K562 (cell line): ENCODE measurements around the gene HSPB1. TPM values are rescaled to one million over a fixed set of nuclear protein-coding genes. Genes with fewer than 3 reads are reported as not detected.

Source experiments
- ARID2 ChIP-seq: fragments of 450-650 bp; IDR thresholded peaks from 2 replicates; pipeline ENCODE4 v1.6.1; 2017; ENCODE audit warnings: antibody characterized with exemption, mild to moderate bottlenecking
- CBFB ChIP-seq: sonication (generic); formaldehyde crosslinking; IDR thresholded peaks from 2 replicates; pipeline ENCODE4 v1.4.0; 2020; ENCODE audit warnings: mild to moderate bottlenecking, missing genetic modification reagents
- ELF4 ChIP-seq: fragments of 450-650 bp; formaldehyde crosslinking; IDR thresholded peaks from 2 replicates; pipeline ENCODE4 v1.4.0; 2022; ENCODE audit warnings: missing genetic modification characterization
- HMG20A ChIP-seq: fragments of 450-650 bp; formaldehyde crosslinking; conservative IDR thresholded peaks from 2 replicates; pipeline ENCODE4 v1.4.0; 2020; ENCODE audit warnings: mild to moderate bottlenecking, mixed read lengths
- JUN ChIP-seq, 2 experiments: sonication (generic) in 1 of 2; formaldehyde crosslinking in 1 of 2; IDR thresholded peaks; 2 replicates each; pipeline versions ENCODE4 v1.6.1 to v1.8.0; 2012 to 2022; ENCODE audit warnings: borderline replicate concordance in 2 of 2, mild to moderate bottlenecking in 2 of 2, improper control_type of control experiment in 1 of 2, low read depth in 1 of 2, low read length in 1 of 2, missing genetic modification reagents in 1 of 2
- KDM1A ChIP-seq, 2 experiments: fragments of 450-650 bp; IDR thresholded peaks; 2 replicates each; pipeline ENCODE4 v1.6.1; 2016; ENCODE audit warnings: mild to moderate bottlenecking in 2 of 2
- KLF1 ChIP-seq: fragments of 450-650 bp; IDR thresholded peaks from 2 replicates; pipeline ENCODE4 v1.6.1; 2016; ENCODE audit warnings: missing genetic modification characterization, missing compliant biosample characterization
- MIER1 ChIP-seq: fragments of 450-650 bp; IDR thresholded peaks from 2 replicates; pipeline ENCODE4 v1.6.1; 2016; ENCODE audit warnings: antibody characterized with exemption, mild to moderate bottlenecking, low read depth
- RBM39 ChIP-seq: fragments of 200-400 bp; formaldehyde crosslinking; optimal IDR thresholded peaks from 2 replicates; pipeline ENCODE3; 2018; ENCODE audit warnings: low read depth, low read length
- SAFB ChIP-seq: fragments of 200-400 bp; formaldehyde crosslinking; IDR thresholded peaks from 2 replicates; pipeline ENCODE4 v1.6.1; 2017; ENCODE audit warnings: low read depth, low read length, borderline replicate concordance
- TRIM28 ChIP-seq: fragments of 450-650 bp; IDR thresholded peaks from 2 replicates; pipeline ENCODE4 v1.6.1; 2017
- ZNF263 ChIP-seq: sonication (generic); formaldehyde crosslinking; IDR thresholded peaks from 2 replicates; pipeline ENCODE4 v1.8.0; 2022; ENCODE audit warnings: mild to moderate bottlenecking, missing genetic modification reagents, borderline replicate concordance
- ZNF766 ChIP-seq: fragments of 200-800 bp; sonication (Bioruptor generic); conservative IDR thresholded peaks from 2 replicates; pipeline ENCODE4 v1.6.1; 2016; ENCODE audit warnings: missing genetic modification characterization, missing compliant biosample characterization
- ZNF79 ChIP-seq: fragments of 250-450 bp; sonication (Bioruptor Pico); IDR thresholded peaks from 2 replicates; pipeline ENCODE4 v1.4.0; 2020; ENCODE audit warnings: low read depth, mild to moderate bottlenecking, moderate library complexity
- polyA plus RNA-seq, 8 experiments: library from polyadenylated mRNA; depleted of rRNA in 4 of 8; stranded (reverse) in 5 of 8; unstranded in 3 of 8; fragments of >200 nt; fragmentation: Nextera tagmentation in 2 of 8; fragmentation: Illumina TruSeq in 1 of 8; extraction: Ambion mirVana in 2 of 8; extraction: Trizol in 1 of 8; gene quantifications; 2 replicates each; pipeline versions ENCODE4 v1.2.1 to v1.2.3, GENCODE V29; 2011 to 2014; ENCODE audit warnings: inconsistent platforms in 1 of 8, missing spikeins in 1 of 8
- total RNA-seq, 7 experiments: library from RNA; depleted of rRNA in 6 of 7; stranded (reverse); fragments of >200 nt in 6 of 7; fragmentation: Illumina TruSeq in 2 of 7; extraction: Trizol in 2 of 7; gene quantifications; 2 replicates each; pipeline versions ENCODE4 v1.2.1 to v1.2.3, GENCODE V29; 2011 to 2021; ENCODE audit warnings: low replicate concordance in 1 of 7
- TF ChIP-seq, protein P1 (sequence below): fragments of 450-650 bp; IDR thresholded peaks from 2 replicates; pipeline ENCODE4 v1.6.1; 2017; ENCODE audit warnings: mild to moderate bottlenecking, moderate library complexity
- TF ChIP-seq, protein P2 (sequence below): fragments of 450-650 bp; formaldehyde crosslinking; IDR thresholded peaks from 2 replicates; pipeline ENCODE4 v1.4.0; 2020; ENCODE audit warnings: mild to moderate bottlenecking, moderate library complexity
- TF ChIP-seq, protein P3 (sequence below): sonication (generic); formaldehyde crosslinking; IDR thresholded peaks from 2 replicates; pipeline ENCODE4 v1.8.0; 2023; ENCODE audit warnings: mild to moderate bottlenecking, missing genetic modification reagents
- TF ChIP-seq, protein P4 (sequence below): fragments of 250-450 bp; sonication (Bioruptor Pico); IDR thresholded peaks from 2 replicates; pipeline ENCODE4 v1.4.0; 2020; ENCODE audit warnings: mild to moderate bottlenecking, moderate library complexity

The HSPB1 gene
- total and polyA plus RNA-seq, 9 of the 15 experiments (the other 6 are each of a cell fraction or from before 2014, with no cell fraction given), result 27.1 to 522 (median 138) TPM

DNA sequence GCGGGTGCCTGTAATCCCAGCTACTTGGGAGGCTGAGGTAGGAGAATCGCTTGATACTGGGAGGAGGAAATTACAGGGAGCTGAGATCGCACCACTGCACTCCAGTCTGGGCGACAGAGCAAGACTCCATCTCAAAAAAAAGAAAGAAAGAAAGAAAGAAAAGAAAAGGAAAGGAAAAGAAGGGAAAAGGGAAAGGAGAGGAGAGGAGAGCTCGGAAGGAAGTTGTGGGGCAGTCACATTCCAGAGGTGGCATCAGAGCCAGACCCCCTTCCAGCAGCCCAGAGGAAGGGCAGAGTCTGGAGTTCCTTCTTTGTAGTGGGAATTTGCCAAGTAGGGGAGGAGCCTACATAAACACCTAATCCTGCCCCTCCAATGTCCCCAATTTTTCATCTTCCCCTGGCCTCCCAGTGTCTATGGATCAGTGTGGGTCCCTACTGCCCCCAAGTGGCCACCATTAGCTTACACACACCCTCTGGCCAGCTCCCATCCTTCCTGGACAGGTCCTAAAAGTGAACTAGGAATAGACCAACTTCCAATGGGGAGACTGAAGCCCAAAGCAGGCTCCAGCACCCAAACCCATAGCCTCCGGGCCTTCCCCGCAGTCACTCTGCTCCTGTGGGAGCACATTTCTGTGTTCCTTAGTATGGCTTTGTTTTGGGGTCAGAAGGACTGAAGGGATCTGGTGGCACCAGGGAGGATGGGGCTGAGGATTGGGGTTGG lies 39.6 kb upstream of the HSPB1 start (continued):
- TF ChIP-seq, protein P1, sequence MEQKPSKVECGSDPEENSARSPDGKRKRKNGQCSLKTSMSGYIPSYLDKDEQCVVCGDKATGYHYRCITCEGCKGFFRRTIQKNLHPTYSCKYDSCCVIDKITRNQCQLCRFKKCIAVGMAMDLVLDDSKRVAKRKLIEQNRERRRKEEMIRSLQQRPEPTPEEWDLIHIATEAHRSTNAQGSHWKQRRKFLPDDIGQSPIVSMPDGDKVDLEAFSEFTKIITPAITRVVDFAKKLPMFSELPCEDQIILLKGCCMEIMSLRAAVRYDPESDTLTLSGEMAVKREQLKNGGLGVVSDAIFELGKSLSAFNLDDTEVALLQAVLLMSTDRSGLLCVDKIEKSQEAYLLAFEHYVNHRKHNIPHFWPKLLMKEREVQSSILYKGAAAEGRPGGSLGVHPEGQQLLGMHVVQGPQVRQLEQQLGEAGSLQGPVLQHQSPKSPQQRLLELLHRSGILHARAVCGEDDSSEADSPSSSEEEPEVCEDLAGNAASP, result no peak
- TF ChIP-seq ZNF766 (CRISPR knock-in tag) (no peak), RBM39 (peak; percentile 66), TRIM28 (no peak), HMG20A (CRISPR knock-in tag) (no peak), ARID2 (no peak), CBFB (CRISPR knock-in tag) (no peak), ZNF263 (CRISPR knock-in tag) (no peak; the same call in 1 of the 2 replicates), KDM1A (IDR thresholded peaks at IDR 0.05) (no peak), ELF4 (CRISPR knock-in tag) (no peak), JUN (IDR thresholded peaks at IDR 0.05; ENCODE audit: borderline replicate concordance, low read depth, low read length) (no peak), JUN (CRISPR knock-in tag; IDR thresholded peaks at IDR 0.05; ENCODE audit: borderline replicate concordance) (no peak), KLF1 (tag) (no peak), MIER1 (no peak), ZNF79 (CRISPR knock-in tag) (no peak), SAFB (no peak)
- TF ChIP-seq, protein P2, sequence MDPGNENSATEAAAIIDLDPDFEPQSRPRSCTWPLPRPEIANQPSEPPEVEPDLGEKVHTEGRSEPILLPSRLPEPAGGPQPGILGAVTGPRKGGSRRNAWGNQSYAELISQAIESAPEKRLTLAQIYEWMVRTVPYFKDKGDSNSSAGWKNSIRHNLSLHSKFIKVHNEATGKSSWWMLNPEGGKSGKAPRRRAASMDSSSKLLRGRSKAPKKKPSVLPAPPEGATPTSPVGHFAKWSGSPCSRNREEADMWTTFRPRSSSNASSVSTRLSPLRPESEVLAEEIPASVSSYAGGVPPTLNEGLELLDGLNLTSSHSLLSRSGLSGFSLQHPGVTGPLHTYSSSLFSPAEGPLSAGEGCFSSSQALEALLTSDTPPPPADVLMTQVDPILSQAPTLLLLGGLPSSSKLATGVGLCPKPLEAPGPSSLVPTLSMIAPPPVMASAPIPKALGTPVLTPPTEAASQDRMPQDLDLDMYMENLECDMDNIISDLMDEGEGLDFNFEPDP (CRISPR knock-in tag), result no peak
- TF ChIP-seq, protein P3, sequence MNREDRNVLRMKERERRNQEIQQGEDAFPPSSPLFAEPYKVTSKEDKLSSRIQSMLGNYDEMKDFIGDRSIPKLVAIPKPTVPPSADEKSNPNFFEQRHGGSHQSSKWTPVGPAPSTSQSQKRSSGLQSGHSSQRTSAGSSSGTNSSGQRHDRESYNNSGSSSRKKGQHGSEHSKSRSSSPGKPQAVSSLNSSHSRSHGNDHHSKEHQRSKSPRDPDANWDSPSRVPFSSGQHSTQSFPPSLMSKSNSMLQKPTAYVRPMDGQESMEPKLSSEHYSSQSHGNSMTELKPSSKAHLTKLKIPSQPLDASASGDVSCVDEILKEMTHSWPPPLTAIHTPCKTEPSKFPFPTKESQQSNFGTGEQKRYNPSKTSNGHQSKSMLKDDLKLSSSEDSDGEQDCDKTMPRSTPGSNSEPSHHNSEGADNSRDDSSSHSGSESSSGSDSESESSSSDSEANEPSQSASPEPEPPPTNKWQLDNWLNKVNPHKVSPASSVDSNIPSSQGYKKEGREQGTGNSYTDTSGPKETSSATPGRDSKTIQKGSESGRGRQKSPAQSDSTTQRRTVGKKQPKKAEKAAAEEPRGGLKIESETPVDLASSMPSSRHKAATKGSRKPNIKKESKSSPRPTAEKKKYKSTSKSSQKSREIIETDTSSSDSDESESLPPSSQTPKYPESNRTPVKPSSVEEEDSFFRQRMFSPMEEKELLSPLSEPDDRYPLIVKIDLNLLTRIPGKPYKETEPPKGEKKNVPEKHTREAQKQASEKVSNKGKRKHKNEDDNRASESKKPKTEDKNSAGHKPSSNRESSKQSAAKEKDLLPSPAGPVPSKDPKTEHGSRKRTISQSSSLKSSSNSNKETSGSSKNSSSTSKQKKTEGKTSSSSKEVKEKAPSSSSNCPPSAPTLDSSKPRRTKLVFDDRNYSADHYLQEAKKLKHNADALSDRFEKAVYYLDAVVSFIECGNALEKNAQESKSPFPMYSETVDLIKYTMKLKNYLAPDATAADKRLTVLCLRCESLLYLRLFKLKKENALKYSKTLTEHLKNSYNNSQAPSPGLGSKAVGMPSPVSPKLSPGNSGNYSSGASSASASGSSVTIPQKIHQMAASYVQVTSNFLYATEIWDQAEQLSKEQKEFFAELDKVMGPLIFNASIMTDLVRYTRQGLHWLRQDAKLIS (CRISPR knock-in tag), result no peak
- TF ChIP-seq, protein P4, sequence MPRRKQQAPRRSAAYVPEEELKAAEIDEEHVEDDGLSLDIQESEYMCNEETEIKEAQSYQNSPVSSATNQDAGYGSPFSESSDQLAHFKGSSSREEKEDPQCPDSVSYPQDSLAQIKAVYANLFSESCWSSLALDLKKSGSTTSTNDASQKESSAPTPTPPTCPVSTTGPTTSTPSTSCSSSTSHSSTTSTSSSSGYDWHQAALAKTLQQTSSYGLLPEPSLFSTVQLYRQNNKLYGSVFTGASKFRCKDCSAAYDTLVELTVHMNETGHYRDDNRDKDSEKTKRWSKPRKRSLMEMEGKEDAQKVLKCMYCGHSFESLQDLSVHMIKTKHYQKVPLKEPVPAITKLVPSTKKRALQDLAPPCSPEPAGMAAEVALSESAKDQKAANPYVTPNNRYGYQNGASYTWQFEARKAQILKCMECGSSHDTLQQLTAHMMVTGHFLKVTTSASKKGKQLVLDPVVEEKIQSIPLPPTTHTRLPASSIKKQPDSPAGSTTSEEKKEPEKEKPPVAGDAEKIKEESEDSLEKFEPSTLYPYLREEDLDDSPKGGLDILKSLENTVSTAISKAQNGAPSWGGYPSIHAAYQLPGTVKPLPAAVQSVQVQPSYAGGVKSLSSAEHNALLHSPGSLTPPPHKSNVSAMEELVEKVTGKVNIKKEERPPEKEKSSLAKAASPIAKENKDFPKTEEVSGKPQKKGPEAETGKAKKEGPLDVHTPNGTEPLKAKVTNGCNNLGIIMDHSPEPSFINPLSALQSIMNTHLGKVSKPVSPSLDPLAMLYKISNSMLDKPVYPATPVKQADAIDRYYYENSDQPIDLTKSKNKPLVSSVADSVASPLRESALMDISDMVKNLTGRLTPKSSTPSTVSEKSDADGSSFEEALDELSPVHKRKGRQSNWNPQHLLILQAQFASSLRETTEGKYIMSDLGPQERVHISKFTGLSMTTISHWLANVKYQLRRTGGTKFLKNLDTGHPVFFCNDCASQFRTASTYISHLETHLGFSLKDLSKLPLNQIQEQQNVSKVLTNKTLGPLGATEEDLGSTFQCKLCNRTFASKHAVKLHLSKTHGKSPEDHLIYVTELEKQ (CRISPR knock-in tag), result no peak
